H1 (cell line): ENCODE results near the gene SLX9. TPM values are rescaled to one million over a fixed set of nuclear protein-coding genes. Genes with fewer than 3 reads are reported as not detected.

Experiments
- CTCF ChIA-PET: fragments of 300-600 bp; sonication (Branson Sonifier 250); formaldehyde crosslinking; loops from one replicate; lab custom pipeline; 2021; ENCODE audit not compliant: partially characterized antibody; lab: Charles Lee
- POLR2A ChIA-PET: fragments of 300-600 bp; sonication (Branson Sonifier 250); formaldehyde crosslinking; loops from one replicate; lab custom pipeline; 2021; ENCODE audit warnings: inconsistent platforms; ENCODE audit not compliant: partially characterized antibody; lab: Charles Lee
- DNase-seq, 2 experiments: peaks; one replicate each; pipeline versions ENCODE4 v3.0.0 to v3.0.0-alpha.2; 2010 to 2022; ENCODE audit warnings: low spot score in 2 of 2, low read depth in 1 of 2, mixed read lengths in 1 of 2
- FAIRE-seq: peaks from 2 replicates; lab custom pipeline; 2011; peaks lifted over from hg19 to GRCh38; lab: Jason Lieb, UNC
- H2AFZ ChIP-seq: 2 replicates; pipeline ENCODE4 v1.8.1; 2012; ENCODE audit warnings: low read length, inconsistent platforms
- H2AK5ac ChIP-seq: 2 replicates; pipeline ENCODE4 v1.6.1; 2013; ENCODE audit warnings: low read depth, low read length
- H2BK120ac ChIP-seq: replicated peaks from 2 replicates; pipeline ENCODE3; 2013; ENCODE audit warnings: low read depth, low read length, inconsistent platforms
- H2BK12ac ChIP-seq: 2 replicates; pipeline ENCODE4 v1.6.1; 2013; ENCODE audit warnings: low read depth, low read length
- H2BK15ac ChIP-seq: 2 replicates; pipeline ENCODE4 v1.6.1; 2013; ENCODE audit warnings: low read length
- H2BK20ac ChIP-seq: 2 replicates; pipeline ENCODE4 v1.6.1; 2013; ENCODE audit warnings: low read length
- H2BK5ac ChIP-seq: 2 replicates; pipeline ENCODE4 v1.6.1; 2013; ENCODE audit warnings: low read depth, low read length
- H3K14ac ChIP-seq: 2 replicates; pipeline ENCODE4 v1.6.1; 2013; ENCODE audit warnings: inconsistent platforms; ENCODE audit not compliant: insufficient read length
- H3K18ac ChIP-seq: 2 replicates; pipeline ENCODE4 v1.6.1; 2013; ENCODE audit warnings: low read length; ENCODE audit errors: extremely low read depth
- H3K23ac ChIP-seq: 2 replicates; pipeline ENCODE4 v1.6.1; 2013; ENCODE audit warnings: inconsistent platforms; ENCODE audit not compliant: insufficient read length
- H3K23me2 ChIP-seq: 2 replicates; pipeline ENCODE4 v1.6.1; 2013; ENCODE audit warnings: low read depth, low read length
- H3K27ac ChIP-seq: 2 replicates; pipeline ENCODE4 v1.6.1; 2011; ENCODE audit warnings: low read depth, low read length, inconsistent platforms
- H3K27me3 ChIP-seq, 4 experiments: replicated peaks in 1 of 4; 1 replicate in 1 of 4; 2 replicates in 3 of 4; pipeline versions ENCODE4 v1.6.1 to v1.8.1; 2011 to 2013; ENCODE audit warnings: low read length in 3 of 4, mild to moderate bottlenecking in 3 of 4, inconsistent platforms in 2 of 4, mixed read lengths in 2 of 4, moderate library complexity in 1 of 4; ENCODE audit not compliant: control insufficient read depth in 3 of 4, insufficient read depth in 3 of 4; ENCODE audit errors: extremely low read depth in 1 of 4
- H3K36me3 ChIP-seq, 4 experiments: 2 replicates each; pipeline versions ENCODE4 v1.6.1 to v1.8.1; 2011 to 2013; ENCODE audit warnings: mild to moderate bottlenecking in 4 of 4, low read length in 3 of 4, moderate library complexity in 2 of 4, control low read depth in 1 of 4, inconsistent platforms in 1 of 4; ENCODE audit not compliant: insufficient read depth in 4 of 4, control insufficient read depth in 2 of 4
- H3K4ac ChIP-seq: replicated peaks from 2 replicates; pipeline ENCODE3; 2013; ENCODE audit warnings: low read length, low read depth, mixed read lengths, inconsistent platforms; ENCODE audit not compliant: insufficient read length
- H3K4me1 ChIP-seq, 4 experiments: replicated peaks in 1 of 4; 1 replicate in 1 of 4; 2 replicates in 3 of 4; pipeline versions ENCODE4 v1.6.1 to v1.8.1; 2011 to 2013; ENCODE audit warnings: low read length in 3 of 4, inconsistent platforms in 2 of 4, mixed read lengths in 1 of 4; ENCODE audit not compliant: insufficient read depth in 4 of 4, control insufficient read depth in 3 of 4
- H3K4me2 ChIP-seq, 2 experiments: 2 replicates each; pipeline versions ENCODE4 v1.6.1 to v1.8.1; 2011 to 2013; ENCODE audit warnings: low read depth in 2 of 2, low read length in 2 of 2, control low read depth in 1 of 2, inconsistent platforms in 1 of 2, mild to moderate bottlenecking in 1 of 2; ENCODE audit not compliant: insufficient read depth in 1 of 2
- H3K4me3 ChIP-seq, 4 experiments: fragments of 200-600, 300-600 bp in 1 of 4; sonication (generic), shearing (Covaris generic), sonication (Bioruptor Twin) in 1 of 4; 2 replicates each; pipeline versions ENCODE4 v1.5.1 to v1.8.1; 2011 to 2016; ENCODE audit warnings: low read length in 4 of 4, low read depth in 3 of 4, control low read depth in 2 of 4, inconsistent platforms in 2 of 4, mild to moderate bottlenecking in 2 of 4, mixed read lengths in 1 of 4, moderate library complexity in 1 of 4; ENCODE audit not compliant: insufficient read depth in 2 of 4; ENCODE audit errors: extremely low read depth in 1 of 4
- H3K56ac ChIP-seq: replicated peaks from 2 replicates; pipeline ENCODE3; 2013; ENCODE audit warnings: low read depth, mild to moderate bottlenecking, mixed read lengths, low read length, inconsistent platforms; ENCODE audit not compliant: insufficient read length
- H3K79me1 ChIP-seq: 2 replicates; pipeline ENCODE4 v1.6.1; 2013; ENCODE audit warnings: low read depth, low read length, control low read depth
- H3K79me2 ChIP-seq, 2 experiments: 2 replicates each; pipeline versions ENCODE4 v1.6.1 to v1.8.1; 2012 to 2013; ENCODE audit warnings: low read length in 2 of 2, mild to moderate bottlenecking in 2 of 2, inconsistent platforms in 1 of 2; ENCODE audit not compliant: insufficient read depth in 2 of 2, control insufficient read depth in 1 of 2
- H3K9ac ChIP-seq, 4 experiments: replicated peaks in 1 of 4; 1 replicate in 1 of 4; 2 replicates in 3 of 4; pipeline versions ENCODE4 v1.6.1 to v1.8.1; 2011 to 2013; ENCODE audit warnings: low read depth in 3 of 4, low read length in 3 of 4, control low read depth in 2 of 4, mild to moderate bottlenecking in 2 of 4, moderate library complexity in 2 of 4, inconsistent platforms in 1 of 4; ENCODE audit errors: extremely low read depth in 1 of 4
- H3K9me3 ChIP-seq, 2 experiments: 2 replicates each; pipeline versions ENCODE4 v1.6.1 to v1.8.1; 2012 to 2013; ENCODE audit warnings: mild to moderate bottlenecking in 2 of 2, moderate library complexity in 2 of 2, control low read depth in 1 of 2, inconsistent platforms in 1 of 2, low read depth in 1 of 2, low read length in 1 of 2, mixed read lengths in 1 of 2; ENCODE audit not compliant: insufficient read depth in 2 of 2
- H4K20me1 ChIP-seq, 2 experiments: replicated peaks in 1 of 2; 2 replicates each; pipeline versions ENCODE3 to v1.8.1; 2011 to 2013; ENCODE audit warnings: inconsistent platforms in 2 of 2, low read length in 2 of 2, mild to moderate bottlenecking in 1 of 2; ENCODE audit not compliant: insufficient read depth in 2 of 2, control insufficient read depth in 1 of 2
- H4K5ac ChIP-seq: 2 replicates; pipeline ENCODE4 v1.6.1; 2013; ENCODE audit warnings: low read length, low read depth, mixed read lengths, inconsistent platforms; ENCODE audit not compliant: insufficient read length
- H4K8ac ChIP-seq: 2 replicates; pipeline ENCODE4 v1.8.0; 2013; ENCODE audit warnings: mild to moderate bottlenecking, moderate library complexity, low read length, inconsistent platforms; ENCODE audit not compliant: insufficient read depth; ENCODE audit errors: extremely low read depth
- H4K91ac ChIP-seq: replicated peaks from 2 replicates; pipeline ENCODE3; 2013; ENCODE audit warnings: low read length, mixed read lengths, inconsistent platforms; ENCODE audit not compliant: insufficient read length
- CBX5 ChIP-seq: fragments of 300-800, 300-1000 bp; sonication (generic); IDR thresholded peaks from 2 replicates; pipeline ENCODE4 v1.7.1; 2016; ENCODE audit warnings: antibody characterized with exemption, low read length, low read depth
- CBX8 ChIP-seq: fragments of 300-800, 300-1000 bp; sonication (generic); IDR thresholded peaks from 2 replicates; pipeline ENCODE4 v1.7.1; 2016; ENCODE audit warnings: low read depth, low read length, borderline replicate concordance
- EGR1 ChIP-seq: IDR thresholded peaks from 2 replicates; pipeline ENCODE4 v1.6.1; 2011; ENCODE audit warnings: low read depth, low read length, borderline replicate concordance
- EZH2 ChIP-seq: fragments of 200-600 bp; sonication (generic); IDR thresholded peaks from 2 replicates; pipeline ENCODE4 v1.7.1; 2012; ENCODE audit warnings: low read depth, mild to moderate bottlenecking, moderate library complexity, low read length, inconsistent platforms; ENCODE audit not compliant: severe bottlenecking
- GTF2F1 ChIP-seq: IDR thresholded peaks from 2 replicates; pipeline ENCODE4 v1.6.1; 2012; ENCODE audit warnings: low read depth, low read length, improper control_type of control experiment, borderline replicate concordance
- KDM4A ChIP-seq: IDR thresholded peaks from one replicate; pipeline ENCODE4 v1.7.1; 2012; ENCODE audit warnings: low read depth, mild to moderate bottlenecking, moderate library complexity, low read length, inconsistent platforms; ENCODE audit not compliant: severe bottlenecking
- POLR2A ChIP-seq, 2 experiments: IDR thresholded peaks; 1 replicate in 1 of 2; 2 replicates in 1 of 2; pipeline ENCODE4 v1.6.1; 2011; ENCODE audit warnings: low read depth in 2 of 2, low read length in 2 of 2, mild to moderate bottlenecking in 2 of 2; ENCODE audit errors: control extremely low read depth in 1 of 2
- RBBP5 ChIP-seq: IDR thresholded peaks from 2 replicates; pipeline ENCODE4 v1.7.1; 2012; ENCODE audit warnings: low read depth, mild to moderate bottlenecking, inconsistent platforms, low read length, moderate library complexity, borderline replicate concordance
- SRF ChIP-seq: IDR thresholded peaks from 2 replicates; pipeline ENCODE4 v1.6.1; 2011; ENCODE audit warnings: mild to moderate bottlenecking, low read depth, low read length, moderate library complexity
- YY1 ChIP-seq: IDR thresholded peaks from 2 replicates; pipeline ENCODE4 v1.6.1; 2011; ENCODE audit warnings: low read depth, mild to moderate bottlenecking, low read length
- ZNF274 ChIP-seq: IDR thresholded peaks from 2 replicates; pipeline ENCODE4 v1.7.0; 2012; ENCODE audit warnings: low read length, borderline replicate concordance; ENCODE audit errors: extremely low read depth
- WGBS, 2 experiments: shearing (Covaris generic) in 1 of 2; methylation state at CpG; one replicate each; pipeline versions ENCODE4 v1.1.6 to v1.1.7; 2013 to 2015; ENCODE audit warnings: low lambda C conversion rate in 2 of 2, mixed read lengths in 2 of 2, inconsistent platforms in 1 of 2, low coverage in 1 of 2, missing lambda C conversion rate in 1 of 2; ENCODE audit not compliant: insufficient replicate concordance in 2 of 2, insufficient coverage in 1 of 2, insufficient read length in 1 of 2; ENCODE audit errors: extremely low coverage in 1 of 2, missing lambda C conversion rate in 1 of 2; 5-methylcytosine and 5-hydroxymethylcytosine counted together
- polyA plus RNA-seq, 7 experiments: library from polyadenylated mRNA; depleted of rRNA in 3 of 7; stranded (reverse) in 5 of 7; unstranded in 2 of 7; fragments of >200 nt in 5 of 7; fragments of 200-250 nt in 2 of 7; gene quantifications; 1 replicate in 5 of 7; 2 replicates in 1 of 7; 4 replicates in 1 of 7; pipeline versions ENCODE4 v1.2.1 to v1.2.3, GENCODE V29; 2011 to 2013; ENCODE audit warnings: missing spikeins in 2 of 7, mixed read lengths in 2 of 7
- total RNA-seq: library from RNA; stranded (reverse); fragmentation: NEBNext Ultra II Directional; extraction: Animal tissue kit (Norgen Biotek cat#: 25700); gene quantifications from 2 replicates; pipeline ENCODE4 v1.2.1, GENCODE V29; 2021

Gene SLX9
- total and polyA plus RNA-seq, 2 of the 8 experiments (the other 6 are each of a cell fraction or from before 2014, with no cell fraction given) = 17.7 to 57.3 TPM

- H4K5ac ChIP-seq = no peak overlapping the region
- no peak overlapping the region for H3K27ac ChIP-seq
- no peak for TF ChIP-seq EZH2
- no peak for TF ChIP-seq KDM4A
- no peak for TF ChIP-seq ZNF274
- TF ChIP-seq CBX5 = no peak
- TF ChIP-seq RBBP5 = no peak
- no peak for TF ChIP-seq CBX8
- no peak for TF ChIP-seq EGR1
- no peak for TF ChIP-seq POLR2A (IDR thresholded peaks at IDR 0.05; ENCODE audit: control extremely low read depth in 1 of 2, low read depth in 2 of 2, low read length in 2 of 2)
- no peak for TF ChIP-seq SRF
- TF ChIP-seq GTF2F1 = no peak
- no peak for TF ChIP-seq YY1
- DNase-seq (no peak), FAIRE-seq (no peak)
- no peak overlapping the region for H2BK12ac ChIP-seq
- no peak overlapping the region for H2BK5ac ChIP-seq
- H2AFZ ChIP-seq = no peak overlapping the region
- H3K79me1 ChIP-seq = peaks cover 22% of the 10 kb centered on the region
- H3K14ac ChIP-seq = no peak overlapping the region
- no peak overlapping the region for H3K56ac ChIP-seq
- H2AK5ac ChIP-seq = no peak overlapping the region
- no peak overlapping the region for H3K23ac ChIP-seq
- ChIA-PET CTCF (interaction anchor here (0.8 to 9.6 kb wide), 16 partner anchors 10 to 191 kb away, joined by 3 to 101 read pairs (median 4); no protein-coding TSS in a partner anchor), POLR2A (interaction anchor here (1.2 to 1.8 kb wide), 2 partner anchors 49 to 74 kb away, joined by 3 to 6 read pairs; partner anchors contain the start of gene PTTG1IP)
- no peak overlapping the region for H3K4me3 ChIP-seq
- H3K9me3 ChIP-seq = no peaks in the 10 kb centered on the region
- no peak overlapping the region for H3K18ac ChIP-seq
- no peak overlapping the region for H4K91ac ChIP-seq
- no peak overlapping the region for H3K4ac ChIP-seq
- H3K27me3 ChIP-seq = no peaks in the 10 kb centered on the region
- peaks cover 35 to 54% of the 10 kb centered on the region in 2 experiments for H4K20me1 ChIP-seq
- 87% methylated on average over 22 of the region's 22 CpGs; no CpG with 5 or more reads in 1 of the 2 experiments for WGBS, 2 experiments
- H4K8ac ChIP-seq = no peak overlapping the region
- no peak overlapping the region for H2BK15ac ChIP-seq
- peaks cover 12 to 25% (median 23%) of the 10 kb centered on the region in 4 experiments; a peak in 7 of 8 replicates for H3K36me3 ChIP-seq
- no peak overlapping the region for H3K9ac ChIP-seq
- no peak overlapping the region for H2BK120ac ChIP-seq
- no peaks in the 10 kb centered on the region for H3K23me2 ChIP-seq
- no peak overlapping the region for H3K4me2 ChIP-seq
- H3K79me2 ChIP-seq = peaks cover 14 to 74% of the 10 kb centered on the region in 2 experiments; a peak in 3 of 4 replicates
- no peaks in the 10 kb centered on the region; a peak in 1 of 7 replicates for H3K4me1 ChIP-seq
- no peak overlapping the region for H2BK20ac ChIP-seq
These were observed 7.5 kb downstream of the SLX9 start for GRCh38 chr21:44947111-44947929.
